ENCODE data around the gene POR. TPM values are rescaled to one million over a fixed set of nuclear protein-coding genes. Genes with fewer than 3 reads are reported as not detected.

POR gene
- total and polyA plus RNA-seq, 2 of the 8 experiments (the other 6 are each of a cell fraction or from before 2014, with no cell fraction given), result 98.7 to 144 TPM

GRCh38 chr7:75948179-75948578, 33.2 kb downstream of the POR start:
- Histone ChIP-seq H3K14ac (ENCODE audit: insufficient read length) (no peak overlapping the region), H4K5ac (ENCODE audit: insufficient read length, low read depth, low read length) (no peak overlapping the region), H3K9me3 (ENCODE audit: insufficient read depth in 2 of 2, low read depth in 1 of 2, low read length in 1 of 2) (no peaks in the 10 kb centered on the region), H3K23ac (ENCODE audit: insufficient read length) (no peak overlapping the region), H3K27me3 (replicated peaks in 1 of 4; ENCODE audit: control insufficient read depth in 3 of 4, extremely low read depth in 1 of 4, insufficient read depth in 3 of 4, low read length in 3 of 4) (no peaks in the 10 kb centered on the region), H2AK5ac (ENCODE audit: low read depth, low read length) (no peak overlapping the region), H2BK12ac (ENCODE audit: low read depth, low read length) (no peak overlapping the region), H3K79me1 (ENCODE audit: low read depth, low read length) (peaks cover 8% of the 10 kb centered on the region; the same call in 1 of the 2 replicates), H4K20me1 (replicated peaks in 1 of 2; ENCODE audit: control insufficient read depth in 1 of 2, insufficient read depth in 2 of 2, low read length in 2 of 2) (peaks cover 0 to 13% of the 10 kb centered on the region in 2 experiments), H2BK120ac (replicated peaks; ENCODE audit: low read depth, low read length) (no peak overlapping the region), H2BK15ac (ENCODE audit: low read length) (no peak overlapping the region), H2BK5ac (ENCODE audit: low read depth, low read length) (no peak overlapping the region), H4K91ac (replicated peaks; ENCODE audit: insufficient read length, low read length) (no peak overlapping the region), H3K4me1 (replicated peaks in 1 of 4; ENCODE audit: control insufficient read depth in 3 of 4, insufficient read depth in 4 of 4, low read length in 3 of 4) (no peaks in the 10 kb centered on the region; a peak in 1 of 7 replicates), H3K27ac (ENCODE audit: low read depth, low read length) (no peak overlapping the region), H3K56ac (replicated peaks; ENCODE audit: insufficient read length, low read depth, low read length) (no peak overlapping the region), H3K36me3 (ENCODE audit: control insufficient read depth in 2 of 4, insufficient read depth in 4 of 4, low read length in 3 of 4) (no peaks in the 10 kb centered on the region), H3K18ac (ENCODE audit: extremely low read depth, low read length) (no peak overlapping the region), H3K4me2 (ENCODE audit: insufficient read depth in 1 of 2, low read depth in 2 of 2, low read length in 2 of 2) (no peak overlapping the region), H2AFZ (ENCODE audit: low read length) (no peak overlapping the region), H2BK20ac (ENCODE audit: low read length) (no peak overlapping the region), H3K4ac (replicated peaks; ENCODE audit: insufficient read length, low read depth, low read length) (no peak overlapping the region), H3K4me3 (ENCODE audit: extremely low read depth in 1 of 4, insufficient read depth in 2 of 4, low read depth in 3 of 4, low read length in 4 of 4) (no peak overlapping the region), H3K23me2 (ENCODE audit: low read depth, low read length) (no peaks in the 10 kb centered on the region), H3K79me2 (ENCODE audit: control insufficient read depth in 1 of 2, insufficient read depth in 2 of 2, low read length in 2 of 2) (peaks cover 0 to 40% of the 10 kb centered on the region in 2 experiments; a peak in 2 of 4 replicates), H4K8ac (ENCODE audit: extremely low read depth, insufficient read depth, low read length) (no peak overlapping the region), H3K9ac (replicated peaks in 1 of 4; ENCODE audit: extremely low read depth in 1 of 4, low read depth in 3 of 4, low read length in 3 of 4) (no peak overlapping the region)
- WGBS, 2 experiments (ENCODE audit: extremely low coverage in 1 of 2, insufficient coverage in 1 of 2, insufficient read length in 1 of 2, insufficient replicate concordance in 2 of 2, low coverage in 1 of 2, low lambda C conversion rate in 2 of 2, missing lambda C conversion rate in 1 of 2), result 90% methylated on average over 9 of the region's 9 CpGs; no CpG with 5 or more reads in 1 of the 2 experiments
- POLR2A ChIA-PET (ENCODE audit: partially characterized antibody), result interaction anchor here (0.7 to 3.5 kb wide), 4 partner anchors 9 to 119 kb away, joined by 3 to 12 read pairs (median 6); partner anchors contain the start of gene POR
- FAIRE-seq (no peak), DNase-seq (ENCODE audit: low read depth in 1 of 2, low spot score in 2 of 2) (no peak)
- CTCF ChIA-PET (ENCODE audit: partially characterized antibody), result interaction anchor here (0.8 to 3.3 kb wide), 8 partner anchors 9 to 205 kb away, joined by 3 to 13 read pairs (median 4); no protein-coding TSS in a partner anchor
